ENCODE data around the gene UBR3.
"Not testable (repeated sequence)": the region's sequence is repeated elsewhere in the genome, so short reads cannot be mapped to it uniquely, and the experiment has no call there.

The UBR3 gene

DNA sequence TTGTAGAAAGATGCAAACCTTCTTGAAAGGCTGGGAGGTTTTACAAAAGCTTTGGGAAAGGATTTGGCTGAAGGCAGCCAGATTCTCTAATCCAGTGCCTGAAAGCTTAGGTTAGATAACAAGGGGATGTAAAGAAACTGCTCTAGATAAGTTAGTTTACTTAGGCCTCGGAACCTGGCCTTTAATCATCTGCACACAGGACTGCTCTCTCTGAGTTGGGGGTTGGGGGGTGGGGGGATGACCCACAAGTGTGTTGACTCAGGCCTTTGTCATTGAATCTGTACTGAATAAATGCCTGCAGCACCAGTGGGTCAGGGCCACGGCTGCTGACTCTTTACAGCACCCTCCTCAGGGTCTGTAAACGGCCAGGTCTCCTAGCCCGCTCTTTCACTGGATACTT is 292.1 kb downstream of the UBR3 start:
- not testable (repeated sequence) for DNase-seq

DNA sequence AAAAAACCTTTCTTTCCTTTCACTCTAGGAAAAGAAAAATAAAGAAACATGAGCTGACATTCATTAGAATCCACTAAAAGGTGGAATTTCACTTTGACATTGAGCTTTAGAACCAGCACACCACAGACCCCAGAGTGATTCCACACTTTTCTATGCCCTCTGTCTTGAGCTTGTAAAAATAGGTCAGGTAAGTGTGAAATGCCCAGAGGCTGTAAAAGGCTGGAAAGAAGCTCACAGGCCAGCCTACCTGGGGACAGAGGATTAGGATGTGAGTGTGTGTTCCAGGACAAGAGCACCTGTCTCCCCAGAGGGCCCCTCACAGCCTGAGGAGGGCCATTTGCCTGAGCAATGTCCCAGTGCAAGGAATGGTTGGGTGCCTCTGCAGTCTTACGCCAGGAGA is 294.4 kb downstream of the UBR3 start:
- DNase-seq: no peak

DNA sequence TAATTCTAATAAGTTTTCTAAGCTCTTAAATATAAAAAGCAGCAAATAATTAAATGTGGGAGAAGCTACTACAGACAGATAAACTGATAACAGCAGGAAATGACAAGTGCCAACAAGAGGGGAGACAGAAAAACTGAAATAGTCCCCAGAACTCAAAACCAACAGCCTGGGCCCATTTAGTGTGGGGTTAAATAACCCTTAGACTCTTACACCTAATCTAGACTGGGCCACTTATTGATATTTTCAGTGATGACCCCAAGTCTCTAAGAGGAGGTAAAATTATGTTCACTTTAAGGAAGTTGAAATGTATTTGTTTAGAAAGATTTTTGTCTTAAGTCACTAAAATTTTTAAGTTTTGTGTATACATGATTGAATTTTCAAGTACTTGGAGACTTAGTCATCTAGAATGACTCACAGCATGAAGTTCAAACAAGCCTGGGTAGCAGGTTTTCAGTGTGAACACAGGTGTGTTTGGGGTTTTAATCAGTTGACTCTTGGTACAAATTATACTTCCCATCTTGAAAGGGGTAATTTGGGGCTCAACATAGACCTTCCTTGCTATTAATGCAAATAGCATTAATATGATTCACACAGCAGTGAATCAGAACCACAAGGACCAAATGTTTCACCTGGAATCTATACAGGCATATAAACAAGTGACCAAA is 295.8 kb downstream of the UBR3 start:
- no peak for DNase-seq

DNA sequence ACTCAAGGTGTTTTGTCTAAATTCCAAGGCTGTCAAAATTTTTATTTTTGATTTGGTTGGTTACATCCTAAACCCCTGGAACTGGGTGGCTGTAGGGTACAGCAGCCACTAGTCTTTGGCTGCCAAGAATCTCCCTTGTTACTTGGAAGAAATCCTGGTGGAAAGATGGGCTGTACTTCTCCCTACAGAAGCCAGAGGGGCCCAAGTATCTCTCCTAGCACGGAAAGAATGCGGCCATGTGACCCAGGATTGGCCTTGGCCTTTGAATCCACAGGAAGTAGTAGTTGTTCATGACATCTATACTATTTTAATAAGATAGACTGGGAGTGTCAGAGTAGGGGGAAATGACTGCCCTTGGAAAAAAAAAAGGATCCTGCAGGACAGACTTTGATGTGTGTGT is 296.3 kb downstream of the UBR3 start:
- DNase-seq: no peak

DNA sequence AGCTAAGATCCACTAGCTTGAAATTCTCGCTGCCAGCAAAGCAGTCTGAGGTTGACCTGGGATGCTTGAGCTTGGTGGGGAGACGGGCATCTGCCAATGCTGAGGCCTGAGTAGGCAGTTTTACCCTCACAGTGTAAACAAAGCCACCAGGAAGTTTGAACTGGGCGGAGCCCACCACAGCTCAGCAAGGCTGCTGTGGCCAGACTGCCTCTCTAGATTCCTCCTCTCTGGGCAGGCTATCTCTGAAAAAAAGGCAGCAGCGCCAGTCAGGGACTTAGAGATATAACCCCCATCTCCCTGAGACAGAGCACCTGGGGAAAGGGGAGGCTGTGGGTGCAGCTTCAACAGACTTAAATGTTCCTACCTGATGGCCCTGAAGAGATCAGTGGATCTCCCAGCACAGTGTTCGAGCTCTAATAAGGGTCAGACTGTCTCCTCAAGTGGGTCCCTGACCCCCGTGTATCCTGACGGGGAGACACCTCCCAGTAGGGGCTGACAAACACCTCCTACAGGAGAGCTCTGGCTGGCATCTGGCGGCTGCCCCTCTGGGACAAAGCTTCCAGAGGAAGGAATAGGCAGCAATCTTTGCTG is 299.0 kb downstream of the UBR3 start:
- not testable (repeated sequence) for DNase-seq
